ENCODE data around the gene BBS9. TPM values are rescaled to one million over a fixed set of nuclear protein-coding genes. Genes with fewer than 3 reads are reported as not detected.

The BBS9 gene
- total and polyA plus RNA-seq, 9 of the 15 experiments (the other 6 are each of a cell fraction or from before 2014, with no cell fraction given), result 0.77 to 3.3 (median 2.4) TPM

- TF ChIP-seq TEAD4 (IDR thresholded peaks at IDR 0.05; ENCODE audit: low read length), result no peak
- TF ChIP-seq TEAD4 (CRISPR knock-in tag; IDR thresholded peaks at IDR 0.05; ENCODE audit: borderline replicate concordance), result no peak
- TF ChIP-seq MTA1 (IDR thresholded peaks at IDR 0.05; ENCODE audit: borderline replicate concordance), result no peak
- no peak for TF ChIP-seq SMARCA5 (IDR thresholded peaks at IDR 0.05)
- TF ChIP-seq ZKSCAN1 (IDR thresholded peaks at IDR 0.05; ENCODE audit: low read depth, low read length), result no peak
- TF ChIP-seq BRF2 (IDR thresholded peaks at IDR 0.05; ENCODE audit: borderline replicate concordance, insufficient read depth, insufficient read length), result no peak
- no peak for TF ChIP-seq FOXP1 (CRISPR knock-in tag; IDR thresholded peaks at IDR 0.05)
- no peak for TF ChIP-seq CHD2 (IDR thresholded peaks at IDR 0.05; ENCODE audit: low read depth, low read length)
- no peak for TF ChIP-seq NONO (IDR thresholded peaks at IDR 0.05; ENCODE audit: low read depth in 2 of 2, low read length in 1 of 2)
- no peak for TF ChIP-seq ZNF212 (CRISPR knock-in tag; IDR thresholded peaks at IDR 0.05)
- no peak for TF ChIP-seq ZNF274 (IDR thresholded peaks at IDR 0.05; ENCODE audit: borderline replicate concordance, low read depth, low read length)
- TF ChIP-seq KDM4B (IDR thresholded peaks at IDR 0.05; ENCODE audit: borderline replicate concordance in 2 of 2, low read depth in 1 of 2), result no peak
- no peak for TF ChIP-seq ZNF696 (CRISPR knock-in tag; conservative IDR thresholded peaks at IDR 0.05)
- TF ChIP-seq TBL1XR1 (IDR thresholded peaks at IDR 0.05; ENCODE audit: low read length in 2 of 2), result no peak
- TF ChIP-seq ZSCAN29 (IDR thresholded peaks at IDR 0.05), result no peak
- no peak for TF ChIP-seq KDM1A (IDR thresholded peaks at IDR 0.05)
- TF ChIP-seq FOXO4 (CRISPR knock-in tag; IDR thresholded peaks at IDR 0.05), result no peak
These were observed 50.2 kb downstream of the BBS9 start (continued) for GRCh38 chr7:33179519-33179918.

Measured in K562 (cell line).